ENCODE results near the gene CCDC57.
A peak's percentile ranks its signal among the peaks of the same experiment; 100 is the strongest.
"Not testable (repeated sequence)": the region's sequence is repeated elsewhere in the genome, so short reads cannot be mapped to it uniquely, and the experiment has no call there.

CCDC57 gene

GRCh38 chr17:82222816-82223215, 10.2 kb upstream of the CCDC57 start:
- DNase-seq, result no peak

GRCh38 chr17:82221341-82221902, 8.8 kb upstream of the CCDC57 start:
- DNase-seq, result no peak

- no peak for DNase-seq
Measured at GRCh38 chr17:82219753-82220709, 7.4 kb upstream of the CCDC57 start.

- DNase-seq, result no peak
Measured at GRCh38 chr17:82219083-82219482, 6.4 kb upstream of the CCDC57 start.

GRCh38 chr17:82218349-82219075, 5.9 kb upstream of the CCDC57 start:
- DNase-seq, result no peak

- DNase-seq, result no peak
Measured at GRCh38 chr17:82217530-82218204, 5.0 kb upstream of the CCDC57 start.

GRCh38 chr17:82217120-82217529, 4.5 kb upstream of the CCDC57 start:
- no peak for DNase-seq

GRCh38 chr17:82216301-82217119, 3.9 kb upstream of the CCDC57 start:
- no peak for DNase-seq

GRCh38 chr17:82215972-82216300, 3.3 kb upstream of the CCDC57 start:
- DNase-seq, result no peak

GRCh38 chr17:82215095-82215971, 2.7 kb upstream of the CCDC57 start:
- DNase-seq, result peak; percentile 37

GRCh38 chr17:82214012-82214628, 1.5 kb upstream of the CCDC57 start:
- no peak for DNase-seq

- no peak for DNase-seq
Measured at GRCh38 chr17:82213251-82214011, 789 bp upstream of the CCDC57 start.

- not testable (repeated sequence) for DNase-seq
Measured at GRCh38 chr17:82210655-82211054, 2.0 kb downstream of the CCDC57 start.

GRCh38 chr17:82205720-82206508, 6.7 kb downstream of the CCDC57 start:
- DNase-seq, result peak; percentile 73

GRCh38 chr17:82204831-82205719, 7.6 kb downstream of the CCDC57 start:
- DNase-seq, result no peak

GRCh38 chr17:82203920-82204319, 8.7 kb downstream of the CCDC57 start:
- DNase-seq, result no peak

- no peak for DNase-seq
Measured at GRCh38 chr17:82202981-82203380, 9.7 kb downstream of the CCDC57 start.

GRCh38 chr17:82201498-82201910, 11.1 kb downstream of the CCDC57 start:
- DNase-seq, result no peak

All from T1000 (cell line).